ENCODE results near the gene TMEM183A.

The TMEM183A gene

GRCh38 chr1:203045821-203046594 lies 38.8 kb downstream of the TMEM183A start:
- TF ChIP-seq FOXP2 (optimal IDR thresholded peaks at IDR 0.05; ENCODE audit: borderline replicate concordance, extremely low read depth, extremely low read length, insufficient read depth): no peak
- TF ChIP-seq POLR2AphosphoS5 (IDR thresholded peaks at IDR 0.05; ENCODE audit: low read depth, low read length): no peak
- TF ChIP-seq TAF1 (IDR thresholded peaks at IDR 0.05; ENCODE audit: borderline replicate concordance, insufficient read depth, low read length): no peak
- no peak for TF ChIP-seq SIN3A (IDR thresholded peaks at IDR 0.05; ENCODE audit: borderline replicate concordance, insufficient read depth, low read length)
- TF ChIP-seq, protein P1, sequence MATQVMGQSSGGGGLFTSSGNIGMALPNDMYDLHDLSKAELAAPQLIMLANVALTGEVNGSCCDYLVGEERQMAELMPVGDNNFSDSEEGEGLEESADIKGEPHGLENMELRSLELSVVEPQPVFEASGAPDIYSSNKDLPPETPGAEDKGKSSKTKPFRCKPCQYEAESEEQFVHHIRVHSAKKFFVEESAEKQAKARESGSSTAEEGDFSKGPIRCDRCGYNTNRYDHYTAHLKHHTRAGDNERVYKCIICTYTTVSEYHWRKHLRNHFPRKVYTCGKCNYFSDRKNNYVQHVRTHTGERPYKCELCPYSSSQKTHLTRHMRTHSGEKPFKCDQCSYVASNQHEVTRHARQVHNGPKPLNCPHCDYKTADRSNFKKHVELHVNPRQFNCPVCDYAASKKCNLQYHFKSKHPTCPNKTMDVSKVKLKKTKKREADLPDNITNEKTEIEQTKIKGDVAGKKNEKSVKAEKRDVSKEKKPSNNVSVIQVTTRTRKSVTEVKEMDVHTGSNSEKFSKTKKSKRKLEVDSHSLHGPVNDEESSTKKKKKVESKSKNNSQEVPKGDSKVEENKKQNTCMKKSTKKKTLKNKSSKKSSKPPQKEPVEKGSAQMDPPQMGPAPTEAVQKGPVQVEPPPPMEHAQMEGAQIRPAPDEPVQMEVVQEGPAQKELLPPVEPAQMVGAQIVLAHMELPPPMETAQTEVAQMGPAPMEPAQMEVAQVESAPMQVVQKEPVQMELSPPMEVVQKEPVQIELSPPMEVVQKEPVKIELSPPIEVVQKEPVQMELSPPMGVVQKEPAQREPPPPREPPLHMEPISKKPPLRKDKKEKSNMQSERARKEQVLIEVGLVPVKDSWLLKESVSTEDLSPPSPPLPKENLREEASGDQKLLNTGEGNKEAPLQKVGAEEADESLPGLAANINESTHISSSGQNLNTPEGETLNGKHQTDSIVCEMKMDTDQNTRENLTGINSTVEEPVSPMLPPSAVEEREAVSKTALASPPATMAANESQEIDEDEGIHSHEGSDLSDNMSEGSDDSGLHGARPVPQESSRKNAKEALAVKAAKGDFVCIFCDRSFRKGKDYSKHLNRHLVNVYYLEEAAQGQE (IDR thresholded peaks at IDR 0.05; ENCODE audit: insufficient read depth in 1 of 2, low read depth in 2 of 2, low read length in 2 of 2): no peak

- TF ChIP-seq FOXP2 (optimal IDR thresholded peaks at IDR 0.05; ENCODE audit: borderline replicate concordance, extremely low read depth, extremely low read length, insufficient read depth) (no peak), POLR2AphosphoS5 (IDR thresholded peaks at IDR 0.05; ENCODE audit: low read depth, low read length) (no peak), TAF1 (IDR thresholded peaks at IDR 0.05; ENCODE audit: borderline replicate concordance, insufficient read depth, low read length) (no peak), SIN3A (IDR thresholded peaks at IDR 0.05; ENCODE audit: borderline replicate concordance, insufficient read depth, low read length) (no peak)
- TF ChIP-seq, protein P1 (IDR thresholded peaks at IDR 0.05; ENCODE audit: insufficient read depth in 1 of 2, low read depth in 2 of 2, low read length in 2 of 2): no peak
Observed at GRCh38 chr1:203046984-203047630, 39.9 kb downstream of the TMEM183A start.

- TF ChIP-seq FOXP2 (optimal IDR thresholded peaks at IDR 0.05; ENCODE audit: borderline replicate concordance, extremely low read depth, extremely low read length, insufficient read depth) (no peak), TAF1 (IDR thresholded peaks at IDR 0.05; ENCODE audit: borderline replicate concordance, insufficient read depth, low read length) (no peak), SIN3A (IDR thresholded peaks at IDR 0.05; ENCODE audit: borderline replicate concordance, insufficient read depth, low read length) (no peak), POLR2AphosphoS5 (IDR thresholded peaks at IDR 0.05; ENCODE audit: low read depth, low read length) (no peak)
- TF ChIP-seq, protein P1 (IDR thresholded peaks at IDR 0.05; ENCODE audit: insufficient read depth in 1 of 2, low read depth in 2 of 2, low read length in 2 of 2): no peak
Observed at GRCh38 chr1:203048086-203048485, 40.9 kb downstream of the TMEM183A start.

- no peak for TF ChIP-seq TAF1 (IDR thresholded peaks at IDR 0.05; ENCODE audit: borderline replicate concordance, insufficient read depth, low read length)
- TF ChIP-seq, protein P1 (IDR thresholded peaks at IDR 0.05; ENCODE audit: insufficient read depth in 1 of 2, low read depth in 2 of 2, low read length in 2 of 2): no peak
- no peak for TF ChIP-seq SIN3A (IDR thresholded peaks at IDR 0.05; ENCODE audit: borderline replicate concordance, insufficient read depth, low read length)
- TF ChIP-seq POLR2AphosphoS5 (IDR thresholded peaks at IDR 0.05; ENCODE audit: low read depth, low read length): no peak
- TF ChIP-seq FOXP2 (optimal IDR thresholded peaks at IDR 0.05; ENCODE audit: borderline replicate concordance, extremely low read depth, extremely low read length, insufficient read depth): no peak
Observed at GRCh38 chr1:203048555-203049051, 41.4 kb downstream of the TMEM183A start.

Measured in PFSK-1 (cell line).